HG02642 (cell line): ENCODE data around the gene APOO.

Source experiments
- ATAC-seq: cut with Tn5 transposase; IDR thresholded peaks from one replicate; pipeline ENCODE4 v1.9.1; 2021; ENCODE audit warnings: mild to moderate bottlenecking; ENCODE audit not compliant: unreplicated experiment, poor library complexity

The APOO gene

GRCh38 chrX:23907498-23908218 lies at the start of gene APOO, which contains the start of gene CXorf58:
TSS of gene APOO (minus strand) at chrX:23907938. CDS start at chrX:23907702, 236 bp downstream.
TSS of gene CXorf58 (plus strand) at chrX:23908006. CDS start at chrX:23910303, 2,297 bp downstream.
- peak; percentile 95 for ATAC-seq

- ATAC-seq = no peak
Measured at GRCh38 chrX:23954396-23954795, 46.7 kb upstream of the APOO start.

- no peak for ATAC-seq
Measured at GRCh38 chrX:23953908-23954269, 46.2 kb upstream of the APOO start.

GRCh38 chrX:23952984-23953907 lies 45.5 kb upstream of the APOO start:
- ATAC-seq = peak; percentile 93

GRCh38 chrX:23952391-23952790 lies 44.7 kb upstream of the APOO start:
- no peak for ATAC-seq

GRCh38 chrX:23945206-23945605 lies 37.5 kb upstream of the APOO start:
- ATAC-seq = no peak

- ATAC-seq = no peak
Measured at GRCh38 chrX:23944234-23944633, 36.5 kb upstream of the APOO start.

- no peak for ATAC-seq
Measured at GRCh38 chrX:23939203-23939602, 31.5 kb upstream of the APOO start.

GRCh38 chrX:23938690-23939089 lies 31.0 kb upstream of the APOO start:
- ATAC-seq = no peak

GRCh38 chrX:23937100-23937499 lies 29.4 kb upstream of the APOO start:
- ATAC-seq = no peak

- no peak for ATAC-seq
Measured at GRCh38 chrX:23936180-23936579, 28.4 kb upstream of the APOO start.

GRCh38 chrX:23935106-23935505 lies 27.4 kb upstream of the APOO start:
- ATAC-seq = no peak

- no peak for ATAC-seq
Measured at GRCh38 chrX:23932046-23932445, 24.3 kb upstream of the APOO start.

- ATAC-seq = no peak
Measured at GRCh38 chrX:23930894-23931604, 23.3 kb upstream of the APOO start.

- no peak for ATAC-seq
Measured at GRCh38 chrX:23926015-23926414, 18.3 kb upstream of the APOO start.

GRCh38 chrX:23919706-23920320 lies 12.1 kb upstream of the APOO start:
- no peak for ATAC-seq

GRCh38 chrX:23919148-23919547 lies 11.4 kb upstream of the APOO start:
- ATAC-seq = no peak

GRCh38 chrX:23911126-23911835 lies 3.5 kb upstream of the APOO start:
- ATAC-seq = no peak

- no peak for ATAC-seq
Measured at GRCh38 chrX:23908219-23909004, 674 bp upstream of the APOO start.
